IPS DF 6.9 (cell line): Measurements from ENCODE around the gene TMEM45B.
"Not testable (repeated sequence)": the region's sequence is repeated elsewhere in the genome, so short reads cannot be mapped to it uniquely, and the experiment has no call there.

Source experiments
- DNase-seq: peaks from one replicate; pipeline ENCODE4 v3.0.0-alpha.2; 2013; ENCODE audit warnings: low read depth, low spot score
- H3K27ac ChIP-seq: one replicate; pipeline ENCODE4 v1.5.1; 2013; ENCODE audit warnings: low read length, control low read depth
- H3K27me3 ChIP-seq: 2 replicates; pipeline ENCODE4 v1.6.1; 2013; ENCODE audit warnings: mild to moderate bottlenecking, low read length; ENCODE audit not compliant: control insufficient read depth, insufficient read depth
- H3K36me3 ChIP-seq: 2 replicates; pipeline ENCODE4 v1.6.1; 2013; ENCODE audit warnings: low read length; ENCODE audit not compliant: control insufficient read depth, insufficient read depth
- H3K4me1 ChIP-seq: 2 replicates; pipeline ENCODE4 v1.6.1; 2013; ENCODE audit warnings: low read length; ENCODE audit not compliant: control insufficient read depth, insufficient read depth
- H3K4me3 ChIP-seq: 2 replicates; pipeline ENCODE4 v1.5.1; 2013; ENCODE audit warnings: mild to moderate bottlenecking, low read length
- H3K9me3 ChIP-seq: 2 replicates; pipeline ENCODE4 v1.6.1; 2013; ENCODE audit warnings: low read length, inconsistent platforms; ENCODE audit not compliant: control insufficient read depth, insufficient read depth
- WGBS: extraction: QIAGEN DNeasy Blood & Tissue Kit; methylation state at CpG from one replicate; pipeline ENCODE4 v1.1.7; 2013; ENCODE audit warnings: mixed read lengths, missing lambda C conversion rate; ENCODE audit not compliant: insufficient read length, insufficient coverage; 5-methylcytosine and 5-hydroxymethylcytosine counted together

Gene TMEM45B

DNA sequence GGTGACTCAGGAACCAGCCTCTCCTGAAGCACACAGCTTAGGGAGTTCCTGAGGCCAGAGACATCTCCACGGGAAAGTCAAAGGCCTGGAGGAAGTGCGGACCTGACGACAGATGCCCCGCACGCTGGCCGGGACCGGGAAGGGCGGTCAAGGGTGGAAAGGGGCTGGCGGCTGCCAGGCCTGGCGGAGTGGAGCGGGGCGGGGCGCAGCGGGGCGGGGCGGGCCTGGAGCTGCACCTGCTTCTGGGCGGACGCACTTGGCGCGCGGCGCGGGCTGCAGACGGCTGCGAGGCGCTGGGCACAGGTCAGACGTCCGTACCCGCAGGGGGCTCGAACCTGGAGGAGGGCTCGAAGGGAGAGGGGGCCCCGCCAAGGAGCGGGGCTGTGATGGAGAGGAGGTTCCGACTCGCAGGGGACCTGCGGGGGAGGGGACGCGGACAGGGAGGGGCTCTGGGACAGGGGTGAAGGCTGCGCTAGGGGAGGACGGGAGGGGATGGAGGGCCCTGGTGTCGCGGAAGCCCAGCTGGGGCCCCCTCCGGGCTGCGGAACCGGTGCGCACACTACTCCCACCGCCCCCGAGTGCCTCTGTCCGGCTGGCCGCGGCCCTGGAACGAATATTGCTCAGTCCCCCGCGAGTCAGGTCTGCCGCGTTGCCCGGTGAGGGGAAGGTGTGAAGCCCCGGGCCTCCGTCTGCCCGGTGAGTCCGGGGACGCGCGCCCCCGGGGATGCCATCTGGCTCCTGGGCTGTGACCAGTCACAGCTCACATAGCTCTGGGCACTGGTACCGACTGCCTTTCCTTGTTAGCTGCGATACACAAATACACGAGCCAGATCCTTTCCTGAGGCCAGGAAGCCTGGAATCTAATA is at the start of gene TMEM45B:
Gene TMEM45B (plus strand): TSS at position 253 of the 866 bp plus-strand sequence. CDS start 36,635 bp downstream, outside the sequence.
- H3K9me3 ChIP-seq, result no peaks in the 10 kb centered on the region
- DNase-seq, result no peak
- peak within 1 kb of the TSS; percentile 48; the same call in 1 of the 2 replicates for H3K4me3 ChIP-seq
- H3K27me3 ChIP-seq, result peaks cover 10% of the 10 kb centered on the region
- H3K4me1 ChIP-seq, result no peaks in the 10 kb centered on the region; the same call in 1 of the 2 replicates
- H3K36me3 ChIP-seq, result no peaks in the 10 kb centered on the region
- no CpG with 5 or more reads among the region's 68 CpGs for WGBS
- H3K27ac ChIP-seq, result no peak within 1 kb of the TSS

DNA sequence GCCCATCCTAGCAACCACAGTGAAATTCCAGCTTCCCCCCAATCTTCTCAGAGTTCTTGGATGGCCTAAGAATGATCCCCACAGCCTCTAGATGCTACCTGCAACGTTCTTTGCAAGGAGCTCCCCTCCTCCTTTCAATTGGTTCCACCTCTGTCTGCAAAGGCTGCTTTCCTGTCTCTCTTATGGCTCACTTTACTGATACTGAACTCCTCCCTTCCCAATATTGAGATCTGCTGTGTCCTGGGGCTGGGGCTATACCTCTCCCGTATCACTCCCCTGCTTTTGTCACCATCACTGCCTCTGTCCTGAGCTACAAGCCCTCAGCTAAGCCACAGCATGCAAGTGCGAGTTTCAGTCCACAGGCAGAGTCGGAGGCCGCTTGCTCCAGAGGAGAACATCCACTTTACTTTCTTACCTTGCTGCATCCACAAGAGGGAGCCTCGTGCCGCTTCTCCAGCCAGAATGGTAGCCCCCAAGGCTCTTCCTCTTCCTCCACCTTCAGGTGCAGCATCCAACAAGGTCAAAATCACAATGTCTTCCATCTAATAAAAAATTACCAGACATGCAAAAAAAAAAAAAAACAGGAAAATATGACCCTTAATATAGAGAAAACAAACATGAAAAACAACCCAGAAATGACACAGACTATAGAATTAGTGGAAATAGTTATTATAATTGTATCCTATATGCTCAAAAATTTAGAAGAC is 48.6 kb upstream of the TMEM45B start:
- no peak overlapping the region for H3K4me3 ChIP-seq
- no peaks in the 10 kb centered on the region for H3K36me3 ChIP-seq
- no peaks in the 10 kb centered on the region for H3K27me3 ChIP-seq
- WGBS, result no CpG with 5 or more reads among the region's 7 CpGs
- H3K4me1 ChIP-seq, result no peaks in the 10 kb centered on the region; the same call in none of the 2 replicates
- H3K27ac ChIP-seq, result no peak overlapping the region
- DNase-seq, result peak; percentile 50
- no peaks in the 10 kb centered on the region for H3K9me3 ChIP-seq

DNA sequence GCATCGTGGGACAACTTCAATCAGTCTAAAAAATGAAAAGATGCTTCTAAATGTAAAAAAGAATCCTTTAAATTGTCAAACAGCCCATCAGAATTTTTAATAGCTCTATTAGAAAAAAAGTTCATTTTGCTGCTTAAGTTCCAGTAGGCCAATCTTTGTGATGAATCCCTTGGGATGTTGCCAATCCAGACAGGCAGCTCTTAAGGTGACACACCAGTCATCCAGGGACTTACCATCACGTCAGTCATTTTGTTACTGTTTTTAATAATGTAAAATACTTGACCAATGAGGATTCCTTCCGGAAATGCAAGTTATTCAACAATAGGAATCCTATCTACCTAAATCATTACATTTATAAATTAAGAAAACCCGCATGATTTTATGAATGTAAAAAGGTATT is 47.8 kb upstream of the TMEM45B start:
- Histone ChIP-seq H3K9me3 (no peaks in the 10 kb centered on the region), H3K4me1 (no peaks in the 10 kb centered on the region; the same call in none of the 2 replicates), H3K27ac (no peak overlapping the region), H3K27me3 (no peaks in the 10 kb centered on the region), H3K36me3 (no peaks in the 10 kb centered on the region), H3K4me3 (no peak overlapping the region)
- no peak for DNase-seq
- no CpG with 5 or more reads among the region's 4 CpGs for WGBS

DNA sequence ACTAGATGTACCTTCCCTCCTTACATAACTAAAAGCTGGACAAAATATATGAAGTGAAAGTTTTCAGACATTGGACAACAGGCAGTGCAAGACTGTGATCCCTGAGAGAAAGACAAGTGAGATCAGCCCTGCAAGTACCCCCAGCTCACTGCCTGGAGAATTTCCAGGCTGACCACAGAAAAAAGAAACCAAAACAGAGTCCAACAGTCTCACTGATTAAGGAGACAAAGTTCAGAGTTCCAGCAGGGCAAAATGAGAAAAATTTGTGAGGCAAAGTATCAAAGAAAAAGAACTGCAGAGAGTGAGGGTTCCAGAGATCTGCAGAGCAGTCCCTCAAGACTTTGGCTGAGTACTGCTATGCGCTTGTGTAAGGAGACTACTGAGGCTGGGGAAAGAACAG is 47.3 kb upstream of the TMEM45B start:
- DNase-seq, result no peak
- Histone ChIP-seq H3K9me3 (no peaks in the 10 kb centered on the region), H3K36me3 (no peaks in the 10 kb centered on the region), H3K4me3 (no peak overlapping the region), H3K4me1 (no peaks in the 10 kb centered on the region; the same call in none of the 2 replicates), H3K27ac (no peak overlapping the region), H3K27me3 (no peaks in the 10 kb centered on the region)
- no CpG with 5 or more reads among the region's 1 CpG for WGBS

DNA sequence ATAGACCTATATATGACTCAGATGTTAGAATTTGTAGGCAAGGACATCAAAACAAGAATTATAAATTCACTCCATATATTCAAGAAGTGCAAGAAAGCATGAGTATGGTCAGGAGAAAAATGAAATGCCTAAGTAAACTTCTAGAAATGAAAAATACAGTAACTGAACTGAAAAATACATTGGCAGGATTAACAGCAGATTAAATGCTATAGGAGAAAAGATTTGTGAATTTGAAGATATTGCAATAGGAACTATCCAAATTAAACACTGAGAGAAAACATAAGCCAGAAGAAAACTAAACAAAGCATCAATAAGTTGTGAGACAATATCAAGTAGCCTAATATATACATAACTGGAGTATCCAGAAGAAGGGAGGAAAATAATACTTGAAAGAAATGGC is 46.6 kb upstream of the TMEM45B start:
- H3K27me3 ChIP-seq, result no peaks in the 10 kb centered on the region
- no peak overlapping the region for H3K27ac ChIP-seq
- no peak for DNase-seq
- no peaks in the 10 kb centered on the region for H3K9me3 ChIP-seq
- H3K36me3 ChIP-seq, result no peaks in the 10 kb centered on the region
- H3K4me3 ChIP-seq, result no peak overlapping the region
- no peaks in the 10 kb centered on the region; the same call in 1 of the 2 replicates for H3K4me1 ChIP-seq

DNA sequence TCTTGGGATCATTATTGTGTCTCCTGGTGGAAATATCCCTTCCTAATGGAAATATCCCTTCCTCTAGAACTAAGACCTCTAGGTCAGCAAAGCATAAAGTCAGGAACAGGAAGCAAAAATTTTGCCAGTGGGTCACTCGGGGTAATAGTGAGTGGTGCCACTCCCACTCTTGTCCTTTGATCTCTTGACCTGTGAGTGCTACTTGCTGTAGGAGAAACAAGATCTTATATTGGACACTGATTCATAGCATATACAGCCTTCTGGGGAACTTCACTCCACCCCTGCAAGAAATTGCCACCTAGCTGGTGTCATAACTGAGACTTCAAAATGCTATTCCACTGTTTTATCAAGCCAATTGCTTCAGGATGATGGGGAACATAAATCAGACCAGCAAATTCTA is 44.7 kb upstream of the TMEM45B start:
- no peaks in the 10 kb centered on the region for H3K27me3 ChIP-seq
- H3K4me3 ChIP-seq, result no peak overlapping the region
- no peaks in the 10 kb centered on the region for H3K9me3 ChIP-seq
- no peaks in the 10 kb centered on the region for H3K36me3 ChIP-seq
- no peak for DNase-seq
- no CpG with 5 or more reads among the region's 1 CpG for WGBS
- H3K4me1 ChIP-seq, result no peaks in the 10 kb centered on the region; the same call in 1 of the 2 replicates
- no peak overlapping the region for H3K27ac ChIP-seq

DNA sequence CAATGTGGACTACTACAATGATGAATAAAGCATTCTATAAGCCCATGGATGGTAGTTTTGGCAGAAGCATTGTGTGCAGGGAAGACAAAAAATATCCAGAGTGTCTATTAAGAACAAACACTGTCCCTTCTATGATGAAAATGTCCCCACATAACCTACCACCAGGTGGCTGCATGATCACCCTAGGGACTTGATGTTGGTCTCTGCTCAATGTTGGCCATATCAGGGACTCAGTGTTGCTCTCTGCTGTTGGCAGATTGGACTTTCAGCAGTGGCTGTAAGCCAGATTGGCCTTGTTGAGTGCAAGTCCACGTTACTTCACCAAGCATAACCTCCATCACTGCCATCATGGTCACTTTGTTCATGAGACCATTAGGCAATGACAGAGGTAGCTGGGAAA is 44.2 kb upstream of the TMEM45B start:
- H3K4me3 ChIP-seq, H3K27me3 ChIP-seq, H3K27ac ChIP-seq, H3K36me3 ChIP-seq, H3K4me1 ChIP-seq, DNase-seq, H3K9me3 ChIP-seq: not testable (repeated sequence)
- no CpG with 5 or more reads among the region's 1 CpG for WGBS

DNA sequence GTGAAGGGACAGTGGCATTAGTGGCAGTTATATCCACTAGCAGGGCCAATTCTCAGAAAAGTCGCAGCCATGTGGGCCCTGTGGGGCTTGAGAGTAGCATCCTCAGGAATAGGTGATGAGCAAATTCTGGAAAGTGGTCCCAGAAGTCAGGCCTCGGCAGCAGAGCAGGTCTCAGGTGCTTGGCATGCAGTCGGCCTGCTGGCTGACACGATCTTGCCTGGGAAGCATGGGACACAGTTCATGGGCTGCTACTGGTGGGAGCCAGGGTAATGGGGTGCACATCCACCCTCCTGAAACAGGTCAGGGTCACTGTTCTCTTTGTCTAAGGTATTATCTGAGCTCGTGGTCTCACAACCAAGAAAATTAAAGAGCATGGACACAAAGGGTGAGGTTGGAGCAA is 36.8 kb upstream of the TMEM45B start:
- no peaks in the 10 kb centered on the region for H3K9me3 ChIP-seq
- no peaks in the 10 kb centered on the region for H3K27me3 ChIP-seq
- DNase-seq, result no peak
- no CpG with 5 or more reads among the region's 5 CpGs for WGBS
- no peak overlapping the region for H3K27ac ChIP-seq
- H3K36me3 ChIP-seq, result no peaks in the 10 kb centered on the region
- no peaks in the 10 kb centered on the region for H3K4me1 ChIP-seq
- no peak overlapping the region for H3K4me3 ChIP-seq

DNA sequence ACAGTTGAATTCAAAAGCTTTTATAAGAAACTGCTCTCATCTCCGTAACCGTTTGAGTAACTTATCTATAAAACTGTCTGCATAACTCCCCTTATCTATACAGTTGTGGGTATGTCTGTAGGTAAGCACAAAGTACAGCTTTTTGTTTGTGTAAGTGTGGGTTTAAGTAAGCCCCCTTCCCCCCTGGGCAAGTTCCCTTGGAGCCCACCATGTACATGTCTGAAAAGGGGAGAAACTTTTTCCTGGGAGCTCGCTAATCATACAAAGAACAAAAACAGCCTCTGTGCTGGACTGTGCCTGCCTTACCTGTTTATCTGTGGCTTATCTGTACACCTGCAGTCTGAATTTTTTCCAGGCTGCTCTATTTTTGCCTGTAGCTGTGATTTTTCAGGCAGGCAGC is 36.3 kb upstream of the TMEM45B start:
- H3K36me3 ChIP-seq, result no peaks in the 10 kb centered on the region
- no peaks in the 10 kb centered on the region for H3K27me3 ChIP-seq
- no peaks in the 10 kb centered on the region for H3K9me3 ChIP-seq
- WGBS, result no CpG with 5 or more reads among the region's 3 CpGs
- H3K27ac ChIP-seq, result no peak overlapping the region
- H3K4me1 ChIP-seq, result no peaks in the 10 kb centered on the region
- no peak for DNase-seq
- H3K4me3 ChIP-seq, result no peak overlapping the region

DNA sequence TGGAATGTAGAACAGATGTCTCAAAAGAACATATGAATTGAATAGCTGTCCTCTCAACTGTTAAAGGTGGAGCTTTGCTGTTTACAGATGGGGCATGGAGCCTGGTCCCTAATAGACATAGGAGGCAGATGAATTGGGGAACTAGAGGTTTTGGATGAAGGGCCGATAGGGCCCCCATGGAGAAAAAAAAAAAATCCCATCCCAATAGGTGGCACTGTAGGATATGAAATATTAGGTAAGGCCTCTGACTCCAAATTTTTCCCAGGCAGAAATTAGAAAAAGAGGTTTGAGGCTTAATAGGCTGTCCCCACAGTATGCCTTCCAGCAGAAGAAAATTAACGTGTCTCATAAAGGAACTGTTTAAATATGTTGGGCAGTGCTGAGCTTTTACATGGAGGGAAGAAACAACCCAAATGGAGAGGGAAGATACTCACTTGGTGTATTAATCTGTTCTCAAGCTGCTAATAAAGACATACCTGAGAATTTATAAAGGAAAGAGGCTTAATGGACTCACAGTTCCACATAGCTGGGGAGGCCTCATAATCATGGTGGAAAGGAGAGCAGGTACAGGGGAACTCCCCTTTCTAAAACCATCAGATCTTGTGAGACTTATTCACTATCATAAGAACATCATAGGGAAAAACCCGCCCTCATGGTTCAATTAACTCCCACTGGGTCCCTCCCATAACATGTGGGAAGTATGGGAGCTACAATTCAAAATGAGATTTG is 30.1 kb upstream of the TMEM45B start:
- DNase-seq, result no peak
- no CpG with 5 or more reads among the region's 3 CpGs for WGBS
- H3K27me3 ChIP-seq, result no peaks in the 10 kb centered on the region

More for the DNA sequence above, 30.1 kb upstream of the TMEM45B start:
- H3K36me3 ChIP-seq, result no peaks in the 10 kb centered on the region
- H3K27ac ChIP-seq, result no peak overlapping the region
- H3K4me3 ChIP-seq, result no peak overlapping the region
- no peaks in the 10 kb centered on the region for H3K4me1 ChIP-seq
- H3K9me3 ChIP-seq, result no peaks in the 10 kb centered on the region
